GM18505 (cell line): ENCODE results near the gene MS4A4E.

ENCODE experiments used
- ATAC-seq: cut with Tn5 transposase; IDR thresholded peaks from one replicate; pipeline ENCODE4 v1.9.1; 2021; ENCODE audit not compliant: unreplicated experiment
- POLR2A ChIP-seq: IDR thresholded peaks from 4 replicates; pipeline ENCODE4 v1.6.1; 2011; ENCODE audit warnings: borderline replicate concordance; ENCODE audit not compliant: insufficient read depth, insufficient read length; ENCODE audit errors: extremely low read depth

The MS4A4E gene

GRCh38 chr11:60252213-60253108 is 9.5 kb upstream of the MS4A4E start:
- no peak for TF ChIP-seq POLR2A
- no peak for ATAC-seq

- ATAC-seq, result no peak
- no peak for TF ChIP-seq POLR2A
These were observed 8.7 kb upstream of the MS4A4E start for GRCh38 chr11:60251485-60252212.

GRCh38 chr11:60241786-60242185 is 1.2 kb downstream of the MS4A4E start:
- TF ChIP-seq POLR2A, result no peak
- no peak for ATAC-seq

DNA sequence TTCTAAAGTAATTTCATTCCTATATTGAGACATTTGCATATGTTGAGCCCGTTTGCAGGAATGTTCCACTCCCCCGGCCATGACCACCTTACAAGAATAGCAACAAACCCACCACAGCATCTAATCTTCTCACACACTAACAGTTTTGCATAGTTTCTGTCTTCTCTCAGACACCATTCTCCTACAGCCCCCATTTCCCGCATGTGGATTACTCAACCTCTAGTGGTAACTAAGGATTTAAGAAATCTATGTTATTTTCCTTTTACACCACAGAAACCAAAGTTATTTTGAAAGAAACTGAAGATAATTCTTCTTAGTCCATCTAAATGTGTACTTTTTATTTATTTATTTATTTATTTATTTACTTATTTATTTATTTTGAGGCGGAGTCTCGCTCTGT is 2.3 kb downstream of the MS4A4E start:
- no peak for ATAC-seq
- no peak for TF ChIP-seq POLR2A

DNA sequence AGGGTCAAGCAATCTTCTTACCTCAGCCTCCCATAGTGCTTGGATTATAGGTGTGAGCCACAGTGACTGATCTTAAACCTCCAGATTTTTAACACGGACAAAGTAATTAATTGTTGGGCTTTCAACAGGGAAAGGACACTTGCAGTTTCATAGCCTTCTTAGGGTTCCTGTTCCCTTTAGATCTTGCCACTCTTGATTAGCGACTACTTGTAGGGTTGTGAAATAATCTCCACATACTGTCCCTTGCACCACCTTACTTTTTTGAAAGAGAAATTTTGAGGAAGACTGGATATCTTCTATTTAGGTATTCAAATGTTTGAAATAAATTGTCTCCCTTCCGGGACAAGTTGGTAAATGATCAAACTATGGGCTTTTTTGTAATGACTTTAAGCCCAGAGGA is 7.6 kb downstream of the MS4A4E start:
- ATAC-seq, result no peak
- TF ChIP-seq POLR2A, result no peak

DNA sequence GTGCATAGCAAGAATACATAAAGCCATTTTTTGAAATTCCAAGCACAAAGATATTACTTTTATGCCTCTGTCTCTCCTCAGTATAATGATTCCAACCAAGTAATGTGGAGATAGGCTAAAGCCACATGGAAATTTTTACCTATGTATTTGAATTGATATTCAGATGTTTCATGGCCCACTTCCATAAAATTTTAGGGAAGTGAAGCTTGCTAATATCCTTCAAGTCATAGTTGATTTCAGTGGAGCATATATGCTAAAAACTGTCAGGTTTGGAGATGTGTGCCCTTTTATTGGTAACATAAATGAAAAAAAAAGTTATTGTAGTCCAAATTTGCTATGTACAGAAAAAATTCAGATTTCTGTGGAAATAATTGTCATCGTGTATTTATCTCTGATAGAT is 12.3 kb downstream of the MS4A4E start:
- ATAC-seq, result no peak

DNA sequence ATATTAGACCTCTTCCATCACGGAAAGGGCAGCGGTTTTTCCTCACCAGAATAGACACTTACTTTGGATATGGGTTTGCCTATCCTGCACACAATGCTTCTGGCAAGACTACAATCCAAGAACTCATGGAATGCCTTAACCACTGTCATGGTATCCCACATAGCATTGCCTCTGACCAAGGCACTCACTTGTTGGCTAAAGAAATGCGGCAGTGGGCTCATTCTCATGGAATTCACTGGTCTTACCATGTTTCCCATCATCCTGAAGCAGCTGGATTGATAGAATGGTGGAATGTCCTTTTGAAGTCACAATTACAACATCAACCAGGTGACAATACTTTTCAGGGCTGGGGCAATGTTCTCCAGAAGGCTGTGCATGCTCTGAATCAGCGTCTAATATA is 20.8 kb downstream of the MS4A4E start:
- ATAC-seq, result no peak
- no peak for TF ChIP-seq POLR2A

More for the DNA sequence above, 12.3 kb downstream of the MS4A4E start:
- no peak for TF ChIP-seq POLR2A

GRCh38 chr11:60221692-60222091 is 21.2 kb downstream of the MS4A4E start:
- ATAC-seq, result no peak
- no peak for TF ChIP-seq POLR2A

DNA sequence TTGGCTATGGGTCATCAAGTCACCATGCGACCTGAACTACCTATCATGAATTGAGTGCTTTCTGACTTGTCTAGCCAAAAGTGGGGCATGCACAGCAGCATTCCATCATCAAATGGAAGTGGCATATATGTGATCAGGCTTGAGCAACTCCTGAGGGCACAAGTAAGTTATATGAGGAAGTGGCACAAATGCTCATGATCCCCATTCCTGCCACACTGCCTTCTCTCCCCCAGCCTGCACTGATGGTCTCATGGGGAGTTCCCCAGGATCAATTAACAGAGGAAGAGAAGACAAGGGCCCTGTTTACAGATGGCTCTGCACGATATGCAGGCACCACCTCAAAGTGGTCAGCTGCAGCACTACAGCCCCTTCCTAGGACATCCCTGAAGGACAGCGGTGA is 21.8 kb downstream of the MS4A4E start:
- no peak for ATAC-seq
- TF ChIP-seq POLR2A, result no peak

DNA sequence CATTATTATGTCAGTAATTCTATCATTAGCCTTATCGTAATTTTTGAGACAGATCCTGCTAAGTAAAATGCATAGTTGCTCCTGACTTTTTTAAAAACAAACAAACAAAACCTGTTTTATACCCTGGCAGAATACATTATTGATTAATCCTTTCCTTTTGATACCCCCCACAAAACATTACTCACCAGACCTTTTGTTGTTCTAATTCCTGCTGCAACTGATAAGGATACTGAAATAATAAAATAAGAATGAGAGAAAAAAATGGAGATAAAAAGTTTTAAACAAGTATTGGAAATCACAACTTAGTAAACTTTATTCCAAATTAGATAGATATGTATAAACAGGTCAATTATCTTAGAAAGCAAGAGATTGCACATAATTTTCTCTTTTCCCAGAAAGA is 28.6 kb downstream of the MS4A4E start:
- no peak for TF ChIP-seq POLR2A
- no peak for ATAC-seq

DNA sequence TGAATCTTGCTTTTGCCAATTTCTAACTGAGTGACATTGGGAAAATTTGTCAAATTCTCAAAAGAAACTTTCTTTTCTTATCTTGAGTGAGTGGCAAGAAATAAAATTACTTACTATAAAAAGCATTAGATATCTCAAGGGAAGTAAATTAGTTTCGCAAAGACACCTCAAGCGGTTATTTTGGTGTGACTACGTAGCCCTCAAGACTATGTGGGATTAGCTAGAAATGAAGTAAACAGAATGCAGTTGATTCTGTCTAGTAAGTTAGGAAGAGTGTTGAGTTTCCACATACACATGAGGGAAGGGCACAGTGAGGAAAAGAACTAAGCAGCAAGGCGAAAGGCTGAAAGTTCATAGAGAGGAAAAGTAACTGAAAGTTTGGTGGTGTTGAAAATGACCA is 31.7 kb downstream of the MS4A4E start:
- TF ChIP-seq POLR2A, result no peak
- ATAC-seq, result no peak

DNA sequence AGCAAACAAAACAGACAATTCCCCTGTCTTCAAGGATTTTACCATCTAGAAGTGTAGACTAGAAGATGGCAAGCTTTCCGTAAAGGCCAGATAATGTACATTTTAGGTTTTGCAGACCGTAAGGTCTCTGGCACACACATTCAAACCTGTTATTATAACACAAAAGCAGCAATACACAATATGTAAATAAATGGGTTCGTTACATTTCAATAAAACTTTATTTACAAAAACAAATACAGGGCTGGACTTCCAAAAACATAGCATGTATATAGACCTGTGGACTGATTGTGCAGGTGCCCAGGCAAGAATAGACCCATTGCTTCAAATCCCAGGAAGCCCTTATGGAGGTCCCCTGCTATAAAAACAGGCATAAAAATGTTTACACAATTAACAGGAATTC is 33.0 kb downstream of the MS4A4E start:
- ATAC-seq, result no peak
- no peak for TF ChIP-seq POLR2A

- no peak for ATAC-seq
- no peak for TF ChIP-seq POLR2A
These were observed 34.0 kb downstream of the MS4A4E start for GRCh38 chr11:60208951-60209350.
